HFF-Myc (cell line): ENCODE measurements around the gene UBE3B.
"Not testable (repeated sequence)": the region's sequence is repeated elsewhere in the genome, so short reads cannot be mapped to it uniquely, and the experiment has no call there.

Experiments
- DNase-seq: peaks from one replicate; pipeline ENCODE4 v3.0.0-alpha.2; 2011; ENCODE audit warnings: low read depth; ENCODE audit errors: extremely low read depth
- H3K4me3 ChIP-seq: replicated peaks from 2 replicates; pipeline ENCODE4 v1.5.1; 2011; ENCODE audit warnings: low read depth, mild to moderate bottlenecking, control low read depth, low read length
- TF ChIP-seq, protein P1 (sequence below): IDR thresholded peaks from 2 replicates; pipeline ENCODE4 v1.5.1; 2012; ENCODE audit warnings: mild to moderate bottlenecking, low read depth, low read length, control low read depth; ENCODE audit errors: missing control alignments

The UBE3B gene

DNA sequence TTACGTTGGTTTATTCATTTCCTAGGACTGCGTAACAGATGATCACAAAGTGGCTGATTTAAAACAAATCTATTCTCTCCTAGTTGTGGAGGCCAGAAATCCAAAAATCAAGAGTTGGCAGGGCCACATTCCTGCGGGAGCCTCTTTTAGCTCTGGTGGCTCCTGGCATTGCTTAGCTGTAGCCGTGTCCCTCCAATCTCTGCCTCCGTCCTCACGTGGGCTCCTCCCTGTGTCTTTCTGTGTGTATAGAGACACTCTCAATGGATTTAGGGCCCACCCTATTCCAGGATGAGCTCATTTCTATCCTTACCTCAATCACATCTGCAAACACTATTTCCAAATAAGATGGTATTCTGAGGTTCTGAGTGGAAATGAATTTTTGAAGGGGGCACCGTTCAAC, 42.9 kb upstream of the UBE3B start:
- TF ChIP-seq, protein P1, sequence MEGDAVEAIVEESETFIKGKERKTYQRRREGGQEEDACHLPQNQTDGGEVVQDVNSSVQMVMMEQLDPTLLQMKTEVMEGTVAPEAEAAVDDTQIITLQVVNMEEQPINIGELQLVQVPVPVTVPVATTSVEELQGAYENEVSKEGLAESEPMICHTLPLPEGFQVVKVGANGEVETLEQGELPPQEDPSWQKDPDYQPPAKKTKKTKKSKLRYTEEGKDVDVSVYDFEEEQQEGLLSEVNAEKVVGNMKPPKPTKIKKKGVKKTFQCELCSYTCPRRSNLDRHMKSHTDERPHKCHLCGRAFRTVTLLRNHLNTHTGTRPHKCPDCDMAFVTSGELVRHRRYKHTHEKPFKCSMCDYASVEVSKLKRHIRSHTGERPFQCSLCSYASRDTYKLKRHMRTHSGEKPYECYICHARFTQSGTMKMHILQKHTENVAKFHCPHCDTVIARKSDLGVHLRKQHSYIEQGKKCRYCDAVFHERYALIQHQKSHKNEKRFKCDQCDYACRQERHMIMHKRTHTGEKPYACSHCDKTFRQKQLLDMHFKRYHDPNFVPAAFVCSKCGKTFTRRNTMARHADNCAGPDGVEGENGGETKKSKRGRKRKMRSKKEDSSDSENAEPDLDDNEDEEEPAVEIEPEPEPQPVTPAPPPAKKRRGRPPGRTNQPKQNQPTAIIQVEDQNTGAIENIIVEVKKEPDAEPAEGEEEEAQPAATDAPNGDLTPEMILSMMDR, result no peak
- H3K4me3 ChIP-seq, result no peak overlapping the region
- no peak for DNase-seq

DNA sequence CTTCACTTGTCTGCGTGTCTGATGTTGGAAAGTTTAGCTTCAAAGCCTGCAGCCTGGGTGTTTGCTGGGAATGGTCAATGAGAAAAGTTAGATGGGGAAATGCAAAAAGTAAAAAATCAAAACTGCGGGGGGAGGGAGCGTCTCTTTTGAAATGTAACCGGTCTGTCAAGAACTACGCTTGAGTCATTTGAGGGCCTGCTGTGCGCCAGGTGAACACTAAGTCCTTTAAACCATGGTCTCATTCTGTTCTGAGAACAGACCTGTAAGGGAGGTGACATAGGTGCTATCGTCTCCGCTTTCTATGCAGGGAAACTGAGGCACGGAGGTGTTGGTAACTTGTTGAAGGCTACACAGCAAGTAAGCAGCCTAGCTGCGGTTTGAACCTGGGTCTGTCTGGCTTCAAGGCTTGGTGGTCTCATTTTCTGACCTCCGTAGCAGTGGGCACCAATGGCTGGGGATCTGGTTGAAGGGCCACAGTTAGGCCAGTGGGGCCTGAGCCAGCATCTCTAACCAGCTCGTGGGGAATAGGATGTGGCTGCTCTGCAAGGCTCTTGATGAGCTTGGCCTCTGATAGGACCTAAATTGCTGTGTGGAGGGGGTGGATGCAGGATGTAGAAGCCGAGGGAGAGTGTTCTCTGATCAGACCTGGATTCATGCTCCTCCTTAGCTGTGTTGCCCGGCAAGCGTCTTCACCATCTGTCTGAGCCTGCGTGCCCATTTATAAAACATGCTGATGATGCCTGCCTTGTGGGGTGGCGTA, 41.8 kb upstream of the UBE3B start:
- H3K4me3 ChIP-seq, result no peak overlapping the region
- TF ChIP-seq, protein P1, result no peak
- no peak for DNase-seq

DNA sequence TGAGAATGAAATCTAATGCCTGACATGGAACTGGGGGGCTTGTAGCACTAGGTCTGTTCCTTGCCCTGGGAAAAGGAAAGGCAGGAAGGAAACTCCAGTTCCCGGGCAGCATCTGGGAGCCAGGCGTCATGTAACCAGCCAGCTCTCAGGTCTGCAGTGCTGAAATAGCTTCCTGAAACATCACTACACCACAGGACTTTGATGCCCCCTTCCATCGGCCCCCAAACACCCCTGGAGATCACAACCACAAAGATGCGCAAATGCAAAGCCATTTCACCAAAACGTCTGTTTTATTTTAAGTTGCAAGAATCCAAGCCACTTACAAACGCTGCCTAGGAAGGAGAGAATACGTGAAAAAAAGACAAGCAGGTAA, 41.3 kb upstream of the UBE3B start:
- TF ChIP-seq, protein P1, result no peak
- DNase-seq, result no peak
- H3K4me3 ChIP-seq, result no peak overlapping the region

DNA sequence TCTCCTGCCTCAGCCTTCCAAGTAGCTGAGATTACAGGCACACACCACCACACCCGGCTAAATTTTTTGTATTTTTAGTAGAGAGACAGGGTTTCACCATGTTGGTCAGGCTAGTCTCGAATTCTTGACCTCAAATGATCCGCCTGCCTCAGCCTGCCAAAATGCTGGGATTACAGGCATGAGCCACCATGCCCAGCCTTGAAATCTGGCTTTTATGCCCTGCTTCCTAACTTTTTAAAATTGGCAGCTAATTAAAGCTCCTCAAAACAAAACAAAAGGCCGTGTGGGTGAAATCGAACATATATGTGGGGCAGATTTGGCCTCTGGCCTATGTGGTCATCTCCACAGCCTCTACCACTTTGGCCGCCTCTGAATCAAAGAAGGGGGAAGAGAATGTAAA, 38.3 kb upstream of the UBE3B start:
- no peak overlapping the region for H3K4me3 ChIP-seq
- TF ChIP-seq, protein P1, result no peak
- no peak for DNase-seq

DNA sequence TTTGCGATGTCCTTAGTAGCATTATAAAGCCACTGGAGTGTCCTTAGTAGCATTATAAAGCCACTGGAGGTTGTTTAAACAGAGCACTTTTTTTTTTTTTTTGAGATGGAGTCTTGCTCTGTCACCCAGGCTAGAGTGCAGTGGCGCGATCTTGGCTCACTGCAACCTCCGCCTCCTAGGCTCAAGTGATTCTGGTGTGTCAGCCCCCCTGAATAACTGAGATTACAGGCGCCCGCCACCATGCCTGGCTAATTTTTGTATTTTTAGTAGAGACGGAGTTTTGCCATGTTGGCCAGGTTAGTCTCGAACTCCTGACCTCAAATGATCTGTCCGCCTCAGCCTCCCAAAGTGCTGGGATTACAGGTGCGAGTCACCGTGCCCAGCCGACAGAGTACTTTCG, 37.5 kb upstream of the UBE3B start:
- not testable (repeated sequence) for DNase-seq, H3K4me3 ChIP-seq

DNA sequence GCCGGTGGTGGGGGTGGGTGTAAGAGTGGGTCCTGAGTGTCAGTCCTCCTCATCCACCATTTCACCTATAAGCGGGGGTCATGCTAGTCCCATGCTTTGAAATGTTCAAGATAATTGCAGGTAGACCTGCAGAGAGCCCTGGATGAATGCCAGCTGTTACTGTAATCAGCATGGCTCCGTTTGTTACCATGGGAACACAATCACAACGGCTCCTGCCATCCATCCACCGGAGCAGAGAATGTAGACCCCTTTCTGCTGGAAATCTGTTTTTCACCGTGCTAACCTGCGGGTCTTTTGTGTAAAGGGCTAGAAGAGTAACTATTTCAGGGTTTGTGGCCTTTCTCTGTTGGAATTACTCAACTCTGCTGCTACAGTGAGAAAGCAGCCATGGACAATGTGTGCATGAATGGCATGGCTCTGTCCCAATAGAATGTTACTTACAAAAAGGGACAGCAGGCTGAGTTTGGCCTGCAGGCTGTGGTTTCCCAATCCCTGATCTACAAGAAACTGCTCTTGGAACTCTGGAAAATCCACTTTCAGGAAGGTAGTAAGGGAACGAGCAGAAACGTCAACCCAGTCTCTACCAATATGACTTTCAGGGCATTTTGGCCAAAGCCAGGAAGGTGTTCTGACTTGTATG, 36.5 kb upstream of the UBE3B start:
- DNase-seq, result no peak
- H3K4me3 ChIP-seq, result no peak overlapping the region
- TF ChIP-seq, protein P1, result no peak

DNA sequence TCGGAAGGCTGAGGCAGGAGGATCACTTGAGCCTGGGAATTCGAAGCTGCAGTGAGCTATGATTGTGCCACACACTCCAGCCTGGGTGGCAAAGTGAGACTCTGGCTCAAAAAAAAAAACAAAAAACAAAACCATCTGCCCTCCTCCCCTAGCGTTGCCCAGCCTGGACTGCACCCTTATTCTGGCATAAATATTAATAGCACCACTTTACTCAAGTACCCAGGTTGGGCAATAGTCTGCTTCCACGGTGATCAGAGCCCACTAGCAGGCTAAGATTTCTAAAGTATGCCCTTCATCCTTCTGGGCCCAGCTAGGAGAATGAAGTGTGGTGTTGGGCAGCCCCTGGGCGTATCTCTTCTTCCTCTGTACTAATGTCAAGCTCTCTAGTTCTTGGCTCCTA, 33.6 kb upstream of the UBE3B start:
- no peak for DNase-seq
- TF ChIP-seq, protein P1, result no peak
- H3K4me3 ChIP-seq, result no peak overlapping the region
